AG08395 (cell line): ENCODE data around the gene SCYGR3.

Source experiments
- DNase-seq: peaks from one replicate; pipeline ENCODE4 v3.0.0; 2012; ENCODE audit warnings: mixed read lengths, low spot score

SCYGR3 gene

GRCh38 chr2:227614740-227615139 lies at the start of gene SCYGR3:
SCYGR3 (minus strand) TSS chr2:227614840; CDS start chr2:227614840, 0 bp downstream.
- DNase-seq = no peak

- DNase-seq = no peak
These were observed 47.2 kb upstream of the SCYGR3 start for GRCh38 chr2:227661827-227662226.

GRCh38 chr2:227661025-227661649 lies 46.5 kb upstream of the SCYGR3 start:
- DNase-seq = no peak

GRCh38 chr2:227657199-227657845 lies 42.7 kb upstream of the SCYGR3 start:
- no peak for DNase-seq

- DNase-seq = peak; percentile 94
These were observed 40.8 kb upstream of the SCYGR3 start for GRCh38 chr2:227655454-227655853.

GRCh38 chr2:227654426-227654825 lies 39.8 kb upstream of the SCYGR3 start:
- DNase-seq = no peak

GRCh38 chr2:227653419-227653818 lies 38.8 kb upstream of the SCYGR3 start:
- DNase-seq = peak; percentile 11

- no peak for DNase-seq
These were observed 29.4 kb upstream of the SCYGR3 start for GRCh38 chr2:227643990-227644551.

GRCh38 chr2:227642656-227643055 lies 28.0 kb upstream of the SCYGR3 start:
- DNase-seq = no peak

- no peak for DNase-seq
These were observed 19.6 kb upstream of the SCYGR3 start for GRCh38 chr2:227634201-227634600.

- no peak for DNase-seq
These were observed 18.2 kb upstream of the SCYGR3 start for GRCh38 chr2:227632827-227633226.

GRCh38 chr2:227630322-227630721 lies 15.7 kb upstream of the SCYGR3 start:
- no peak for DNase-seq

- DNase-seq = no peak
These were observed 14.8 kb upstream of the SCYGR3 start for GRCh38 chr2:227629435-227629834.

- DNase-seq = no peak
These were observed 13.1 kb upstream of the SCYGR3 start for GRCh38 chr2:227627769-227628168.

GRCh38 chr2:227626580-227627151 lies 12.0 kb upstream of the SCYGR3 start:
- DNase-seq = no peak

- no peak for DNase-seq
These were observed 10.8 kb upstream of the SCYGR3 start for GRCh38 chr2:227625420-227625819.

- DNase-seq = peak; percentile 39
These were observed 8.6 kb upstream of the SCYGR3 start for GRCh38 chr2:227623226-227623625.

- no peak for DNase-seq
These were observed 2.9 kb upstream of the SCYGR3 start, which contains the start of gene SCYGR4 for GRCh38 chr2:227617316-227618230. SCYGR4 (plus strand) TSS chr2:227617498; CDS start chr2:227617498, 0 bp downstream.

- no peak for DNase-seq
These were observed 2.0 kb upstream of the SCYGR3 start for GRCh38 chr2:227616631-227617030.

GRCh38 chr2:227615906-227616305 lies 1.3 kb upstream of the SCYGR3 start:
- no peak for DNase-seq

GRCh38 chr2:227615181-227615580 lies 541 bp upstream of the SCYGR3 start:
- no peak for DNase-seq

- DNase-seq = no peak
These were observed 394 bp downstream of the SCYGR3 start for GRCh38 chr2:227614246-227614645.
